SU-DHL-6 (cell line): Measurements from ENCODE around the gene GNAO1.

Experiments
- EZH2phosphoT487 ChIP-seq: fragments of 200-600 bp; sonication (generic), shearing (Covaris generic); conservative IDR thresholded peaks from 2 replicates; pipeline ENCODE4 v1.6.1; 2018; ENCODE audit warnings: mild to moderate bottlenecking, antibody characterized with exemption, low read length, moderate library complexity, mixed read lengths
- TF ChIP-seq, protein P1 (sequence below): fragments of 200-600 bp; sonication (generic); IDR thresholded peaks from one replicate; pipeline ENCODE4 v1.5.1; 2017; ENCODE audit warnings: antibody characterized with exemption, mild to moderate bottlenecking, low read length, moderate library complexity; ENCODE audit not compliant: insufficient read depth, poor library complexity, severe bottlenecking

DNA sequence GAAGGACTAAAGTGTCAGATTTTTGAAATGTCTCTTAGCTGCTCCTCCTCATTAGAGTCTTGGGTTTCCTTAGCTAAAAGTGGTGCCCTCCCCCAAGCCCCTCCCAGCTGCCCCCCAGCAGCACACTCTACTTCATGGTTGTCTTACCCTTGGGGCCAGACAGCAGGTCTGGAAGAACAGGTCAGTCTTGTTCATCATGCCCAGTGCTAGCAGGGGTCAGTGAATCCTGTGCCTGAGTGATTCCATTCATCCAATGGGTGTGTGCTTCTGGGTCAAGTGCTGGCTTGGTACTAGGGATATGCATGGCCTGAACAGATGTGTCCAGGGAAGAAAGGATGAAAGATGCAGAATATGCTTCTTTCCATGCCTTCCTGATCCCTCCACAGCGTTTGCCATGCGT lies 93.2 kb downstream of the GNAO1 start:
- TF ChIP-seq, protein P1, sequence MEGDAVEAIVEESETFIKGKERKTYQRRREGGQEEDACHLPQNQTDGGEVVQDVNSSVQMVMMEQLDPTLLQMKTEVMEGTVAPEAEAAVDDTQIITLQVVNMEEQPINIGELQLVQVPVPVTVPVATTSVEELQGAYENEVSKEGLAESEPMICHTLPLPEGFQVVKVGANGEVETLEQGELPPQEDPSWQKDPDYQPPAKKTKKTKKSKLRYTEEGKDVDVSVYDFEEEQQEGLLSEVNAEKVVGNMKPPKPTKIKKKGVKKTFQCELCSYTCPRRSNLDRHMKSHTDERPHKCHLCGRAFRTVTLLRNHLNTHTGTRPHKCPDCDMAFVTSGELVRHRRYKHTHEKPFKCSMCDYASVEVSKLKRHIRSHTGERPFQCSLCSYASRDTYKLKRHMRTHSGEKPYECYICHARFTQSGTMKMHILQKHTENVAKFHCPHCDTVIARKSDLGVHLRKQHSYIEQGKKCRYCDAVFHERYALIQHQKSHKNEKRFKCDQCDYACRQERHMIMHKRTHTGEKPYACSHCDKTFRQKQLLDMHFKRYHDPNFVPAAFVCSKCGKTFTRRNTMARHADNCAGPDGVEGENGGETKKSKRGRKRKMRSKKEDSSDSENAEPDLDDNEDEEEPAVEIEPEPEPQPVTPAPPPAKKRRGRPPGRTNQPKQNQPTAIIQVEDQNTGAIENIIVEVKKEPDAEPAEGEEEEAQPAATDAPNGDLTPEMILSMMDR, result no peak
- TF ChIP-seq EZH2phosphoT487, result no peak
